Measurements from ENCODE around the gene SHANK3.

Gene SHANK3

DNA sequence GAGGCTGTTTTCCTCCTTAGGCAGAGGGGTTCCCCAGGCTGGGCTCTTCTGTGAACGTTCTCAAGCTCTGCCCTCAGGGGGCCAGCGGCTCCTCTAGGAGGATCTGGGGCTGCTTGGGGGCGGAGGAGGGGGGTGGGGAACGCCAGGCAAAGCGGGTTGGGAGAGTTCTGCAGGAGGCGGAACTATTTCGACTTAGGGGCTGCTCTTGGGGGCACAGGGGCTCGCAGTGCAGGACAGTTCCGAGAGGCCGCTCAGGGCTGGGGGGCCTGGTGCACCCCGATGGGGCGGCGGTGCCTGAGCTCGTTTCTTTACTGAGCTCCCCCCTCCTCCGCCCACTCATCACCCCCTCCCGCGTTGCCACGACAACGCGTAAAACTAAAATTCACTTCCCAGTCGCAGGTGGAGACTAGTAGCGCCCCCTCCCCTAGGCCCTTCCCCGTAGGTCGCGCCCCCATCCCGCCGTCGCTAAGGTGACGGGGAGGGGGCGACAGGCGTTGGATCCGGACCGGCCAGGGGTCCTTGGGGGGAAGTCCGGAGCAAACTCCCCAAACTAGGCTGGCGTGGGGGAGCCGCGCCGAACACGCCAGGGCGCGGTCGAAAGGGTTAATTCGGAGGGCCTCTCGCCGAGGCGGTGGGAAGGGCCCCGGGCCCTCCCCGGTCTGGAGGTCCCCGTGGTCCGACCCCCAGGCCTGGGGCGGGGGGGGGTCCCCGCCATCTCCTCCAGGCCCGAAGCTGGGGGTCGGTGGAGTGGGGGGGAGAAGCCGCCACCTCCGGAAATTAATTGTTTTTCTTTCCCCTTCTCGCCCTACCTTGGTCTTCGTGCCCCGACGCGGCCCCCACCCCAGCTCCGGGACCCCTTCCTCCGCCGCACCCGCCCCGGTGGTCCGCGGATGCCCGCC, 857 bp downstream of the SHANK3 start:
- TF ChIP-seq EP300 (IDR thresholded peaks at IDR 0.05; ENCODE audit: borderline replicate concordance) (no peak), ZBTB7A (IDR thresholded peaks at IDR 0.05; ENCODE audit: low read depth) (no peak; the same call in 1 of the 2 replicates), TCF12 (IDR thresholded peaks at IDR 0.05; ENCODE audit: low read depth) (no peak), RAD21 (IDR thresholded peaks at IDR 0.05; ENCODE audit: low read depth) (no peak), NFIC (IDR thresholded peaks at IDR 0.05) (no peak), YY1 (IDR thresholded peaks at IDR 0.05; ENCODE audit: low read depth) (no peak), CREB1 (IDR thresholded peaks at IDR 0.05; ENCODE audit: low read depth) (no peak), EGR1 (IDR thresholded peaks at IDR 0.05) (no peak), TEAD4 (IDR thresholded peaks at IDR 0.05) (no peak), FOXM1 (IDR thresholded peaks at IDR 0.05; ENCODE audit: borderline replicate concordance, low read depth) (no peak), TAF1 (IDR thresholded peaks at IDR 0.05; ENCODE audit: low read depth) (no peak), CEBPB (IDR thresholded peaks at IDR 0.05) (no peak)
- TF ChIP-seq, protein P1, sequence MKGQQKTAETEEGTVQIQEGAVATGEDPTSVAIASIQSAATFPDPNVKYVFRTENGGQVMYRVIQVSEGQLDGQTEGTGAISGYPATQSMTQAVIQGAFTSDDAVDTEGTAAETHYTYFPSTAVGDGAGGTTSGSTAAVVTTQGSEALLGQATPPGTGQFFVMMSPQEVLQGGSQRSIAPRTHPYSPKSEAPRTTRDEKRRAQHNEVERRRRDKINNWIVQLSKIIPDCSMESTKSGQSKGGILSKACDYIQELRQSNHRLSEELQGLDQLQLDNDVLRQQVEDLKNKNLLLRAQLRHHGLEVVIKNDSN (IDR thresholded peaks at IDR 0.05), result no peak
- TF ChIP-seq, protein P2, sequence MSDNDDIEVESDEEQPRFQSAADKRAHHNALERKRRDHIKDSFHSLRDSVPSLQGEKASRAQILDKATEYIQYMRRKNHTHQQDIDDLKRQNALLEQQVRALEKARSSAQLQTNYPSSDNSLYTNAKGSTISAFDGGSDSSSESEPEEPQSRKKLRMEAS (IDR thresholded peaks at IDR 0.05), result no peak
- TF ChIP-seq, protein P3, sequence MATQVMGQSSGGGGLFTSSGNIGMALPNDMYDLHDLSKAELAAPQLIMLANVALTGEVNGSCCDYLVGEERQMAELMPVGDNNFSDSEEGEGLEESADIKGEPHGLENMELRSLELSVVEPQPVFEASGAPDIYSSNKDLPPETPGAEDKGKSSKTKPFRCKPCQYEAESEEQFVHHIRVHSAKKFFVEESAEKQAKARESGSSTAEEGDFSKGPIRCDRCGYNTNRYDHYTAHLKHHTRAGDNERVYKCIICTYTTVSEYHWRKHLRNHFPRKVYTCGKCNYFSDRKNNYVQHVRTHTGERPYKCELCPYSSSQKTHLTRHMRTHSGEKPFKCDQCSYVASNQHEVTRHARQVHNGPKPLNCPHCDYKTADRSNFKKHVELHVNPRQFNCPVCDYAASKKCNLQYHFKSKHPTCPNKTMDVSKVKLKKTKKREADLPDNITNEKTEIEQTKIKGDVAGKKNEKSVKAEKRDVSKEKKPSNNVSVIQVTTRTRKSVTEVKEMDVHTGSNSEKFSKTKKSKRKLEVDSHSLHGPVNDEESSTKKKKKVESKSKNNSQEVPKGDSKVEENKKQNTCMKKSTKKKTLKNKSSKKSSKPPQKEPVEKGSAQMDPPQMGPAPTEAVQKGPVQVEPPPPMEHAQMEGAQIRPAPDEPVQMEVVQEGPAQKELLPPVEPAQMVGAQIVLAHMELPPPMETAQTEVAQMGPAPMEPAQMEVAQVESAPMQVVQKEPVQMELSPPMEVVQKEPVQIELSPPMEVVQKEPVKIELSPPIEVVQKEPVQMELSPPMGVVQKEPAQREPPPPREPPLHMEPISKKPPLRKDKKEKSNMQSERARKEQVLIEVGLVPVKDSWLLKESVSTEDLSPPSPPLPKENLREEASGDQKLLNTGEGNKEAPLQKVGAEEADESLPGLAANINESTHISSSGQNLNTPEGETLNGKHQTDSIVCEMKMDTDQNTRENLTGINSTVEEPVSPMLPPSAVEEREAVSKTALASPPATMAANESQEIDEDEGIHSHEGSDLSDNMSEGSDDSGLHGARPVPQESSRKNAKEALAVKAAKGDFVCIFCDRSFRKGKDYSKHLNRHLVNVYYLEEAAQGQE (IDR thresholded peaks at IDR 0.05; ENCODE audit: low read depth), result no peak

DNA sequence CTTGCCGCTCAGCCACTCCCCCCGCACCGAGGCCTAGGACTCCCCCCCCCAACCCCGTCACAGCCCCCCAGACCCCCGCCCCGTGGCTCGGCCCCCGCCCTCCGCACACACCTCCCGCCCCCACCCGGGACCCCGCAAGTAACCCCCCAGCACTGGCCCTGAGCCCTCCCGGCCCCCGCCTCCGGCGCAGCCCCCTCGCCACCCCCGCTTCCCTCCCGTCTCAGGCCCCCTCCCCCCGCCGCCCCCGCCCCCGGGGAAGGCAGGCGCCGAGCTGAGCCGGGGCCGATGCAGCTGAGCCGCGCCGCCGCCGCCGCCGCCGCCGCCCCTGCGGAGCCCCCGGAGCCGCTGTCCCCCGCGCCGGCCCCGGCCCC, 1.5 kb downstream of the SHANK3 start:
- TF ChIP-seq TCF12 (IDR thresholded peaks at IDR 0.05; ENCODE audit: low read depth) (no peak), RAD21 (IDR thresholded peaks at IDR 0.05; ENCODE audit: low read depth) (no peak), YY1 (IDR thresholded peaks at IDR 0.05; ENCODE audit: low read depth) (no peak), EGR1 (IDR thresholded peaks at IDR 0.05) (no peak), TEAD4 (IDR thresholded peaks at IDR 0.05) (no peak), TAF1 (IDR thresholded peaks at IDR 0.05; ENCODE audit: low read depth) (no peak), NFIC (IDR thresholded peaks at IDR 0.05) (no peak), CEBPB (IDR thresholded peaks at IDR 0.05) (no peak), FOXM1 (IDR thresholded peaks at IDR 0.05; ENCODE audit: borderline replicate concordance, low read depth) (no peak), CREB1 (IDR thresholded peaks at IDR 0.05; ENCODE audit: low read depth) (no peak), ZBTB7A (IDR thresholded peaks at IDR 0.05; ENCODE audit: low read depth) (no peak), EP300 (IDR thresholded peaks at IDR 0.05; ENCODE audit: borderline replicate concordance) (no peak)
- TF ChIP-seq, protein P2 (IDR thresholded peaks at IDR 0.05), result no peak
- TF ChIP-seq, protein P3 (IDR thresholded peaks at IDR 0.05; ENCODE audit: low read depth), result no peak
- TF ChIP-seq, protein P1 (IDR thresholded peaks at IDR 0.05), result no peak

DNA sequence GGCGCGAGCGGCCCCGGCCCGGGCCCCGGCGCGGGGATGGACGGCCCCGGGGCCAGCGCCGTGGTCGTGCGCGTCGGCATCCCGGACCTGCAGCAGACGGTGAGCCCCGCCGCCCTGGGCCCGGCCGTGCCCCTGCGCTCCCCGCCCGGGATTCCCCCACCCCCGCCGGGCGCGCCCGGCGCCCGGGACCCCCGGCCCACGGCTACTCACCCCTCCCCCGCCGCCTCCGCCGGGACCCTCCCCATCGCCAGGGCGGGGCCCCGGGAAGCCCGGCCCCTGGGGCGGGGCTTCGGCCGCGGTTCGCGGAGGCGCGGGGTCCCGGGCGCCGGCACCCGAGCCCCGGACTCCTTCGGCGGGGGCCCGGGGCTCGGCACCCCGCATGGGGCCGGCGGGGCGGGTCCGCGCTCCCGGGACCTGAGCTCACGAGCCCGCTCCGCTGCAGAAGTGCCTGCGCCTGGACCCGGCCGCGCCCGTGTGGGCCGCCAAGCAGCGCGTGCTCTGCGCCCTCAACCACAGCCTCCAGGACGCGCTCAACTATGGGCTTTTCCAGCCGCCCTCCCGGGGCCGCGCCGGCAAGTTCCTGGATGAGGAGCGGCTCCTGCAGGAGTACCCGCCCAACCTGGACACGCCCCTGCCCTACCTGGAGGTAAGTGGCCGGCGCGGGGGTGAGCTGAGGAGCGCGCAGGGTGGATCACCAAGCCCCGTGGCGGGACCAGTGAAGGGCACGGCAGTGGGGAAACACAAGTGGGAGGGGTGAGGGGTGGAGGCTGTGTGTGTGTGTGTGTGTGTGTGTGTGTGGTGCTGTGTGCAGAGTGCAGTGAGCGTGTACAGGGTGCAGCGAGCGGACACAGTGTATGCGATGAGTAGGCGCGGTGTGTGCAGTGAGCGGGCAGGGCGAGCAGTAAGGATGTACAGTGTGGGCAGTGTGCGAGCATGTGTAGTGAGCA, 2.3 kb downstream of the SHANK3 start:
- TF ChIP-seq YY1 (IDR thresholded peaks at IDR 0.05; ENCODE audit: low read depth), result no peak
- no peak for TF ChIP-seq ZBTB7A (IDR thresholded peaks at IDR 0.05; ENCODE audit: low read depth)
- no peak for TF ChIP-seq CREB1 (IDR thresholded peaks at IDR 0.05; ENCODE audit: low read depth)
- TF ChIP-seq, protein P1 (IDR thresholded peaks at IDR 0.05), result no peak
- TF ChIP-seq, protein P2 (IDR thresholded peaks at IDR 0.05), result peak; percentile 85

DNA sequence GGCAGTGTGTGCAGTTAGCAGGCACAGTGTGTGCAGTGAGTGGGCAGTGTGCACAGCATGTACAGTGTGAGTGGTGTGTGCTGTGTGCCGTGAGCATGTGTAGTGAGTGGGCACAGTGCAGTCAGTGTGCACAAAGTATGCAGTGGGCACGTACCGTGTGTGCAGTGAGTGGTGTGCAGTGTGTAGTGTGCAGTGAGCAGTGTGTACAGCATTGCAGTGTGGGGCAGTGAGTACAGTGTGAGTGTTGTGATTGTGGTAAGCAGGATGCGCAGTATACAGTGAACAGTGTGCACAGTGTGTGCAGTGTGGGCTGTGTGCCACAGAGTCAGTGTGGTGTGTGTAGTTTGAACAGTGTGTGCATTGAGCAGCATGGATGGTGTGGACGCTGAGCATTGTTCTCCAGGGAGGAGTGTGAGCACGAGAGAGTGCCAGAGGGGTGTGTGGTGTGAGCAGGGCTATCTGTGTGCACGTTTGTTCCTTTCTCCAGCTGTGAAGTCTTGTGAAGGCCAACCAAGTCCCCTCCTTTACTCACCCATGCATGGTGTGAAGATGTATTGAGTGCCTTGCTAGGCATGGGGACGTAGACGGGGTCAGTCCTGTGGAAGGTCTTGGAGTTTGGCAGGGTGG, 3.0 kb downstream of the SHANK3 start:
- no peak for TF ChIP-seq FOXM1 (IDR thresholded peaks at IDR 0.05; ENCODE audit: borderline replicate concordance, low read depth)
- TF ChIP-seq ZBTB7A (IDR thresholded peaks at IDR 0.05; ENCODE audit: low read depth), result no peak
- TF ChIP-seq EGR1 (IDR thresholded peaks at IDR 0.05), result no peak
- TF ChIP-seq CREB1 (IDR thresholded peaks at IDR 0.05; ENCODE audit: low read depth), result no peak

Data from Ishikawa (cell line).